ENCODE results near the gene EBNA1BP2. TPM values are rescaled to one million over a fixed set of nuclear protein-coding genes. Genes with fewer than 3 reads are reported as not detected.

The EBNA1BP2 gene
- total and polyA plus RNA-seq, 2 donors from 2014 or later, result 52.5 to 98.8 TPM

GRCh38 chr1:43165162-43165561 lies 6.9 kb downstream of the EBNA1BP2 start:
- Histone ChIP-seq H3K27ac (ENCODE audit: low read depth in 2 of 2, low read length in 2 of 2) (no peak overlapping the region), H3K9ac (ENCODE audit: low read length in 3 of 3) (no peak overlapping the region), H3K4me3 (ENCODE audit: low read length in 3 of 3) (no peak overlapping the region), H3K36me3 (ENCODE audit: control insufficient read depth in 2 of 3, insufficient read depth in 3 of 3, low read length in 3 of 3) (peaks cover 10 to 33% (median 23%) of the 10 kb centered on the region in 3 donors), H3K9me3 (ENCODE audit: control insufficient read depth in 2 of 3, insufficient read depth in 1 of 3, low read length in 3 of 3) (no peaks in the 10 kb centered on the region), H3K4me1 (ENCODE audit: control insufficient read depth in 2 of 3, insufficient read depth in 2 of 3, low read depth in 1 of 3, low read length in 3 of 3) (no peaks in the 10 kb centered on the region), H3K27me3 (ENCODE audit: control insufficient read depth, insufficient read depth, low read length) (no peaks in the 10 kb centered on the region)
- no peak for TF ChIP-seq CTCF (IDR thresholded peaks at IDR 0.05; ENCODE audit: borderline replicate concordance, extremely low read depth, insufficient read depth)
- no peak for DNase-seq
- intact Hi-C loops (cut with DNase I), result no loop called here
- no peak for FAIRE-seq

GRCh38 chr1:43156026-43156425 lies 16.1 kb downstream of the EBNA1BP2 start:
- no peak for TF ChIP-seq CTCF (IDR thresholded peaks at IDR 0.05; ENCODE audit: borderline replicate concordance, extremely low read depth, insufficient read depth)
- intact Hi-C loops (cut with DNase I), result no loop called here
- Histone ChIP-seq H3K27ac (ENCODE audit: low read depth in 2 of 2, low read length in 2 of 2) (no peak overlapping the region), H3K9ac (ENCODE audit: low read length in 3 of 3) (no peak overlapping the region), H3K36me3 (ENCODE audit: control insufficient read depth in 2 of 3, insufficient read depth in 3 of 3, low read length in 3 of 3) (no peaks in the 10 kb centered on the region), H3K4me1 (ENCODE audit: control insufficient read depth in 2 of 3, insufficient read depth in 2 of 3, low read depth in 1 of 3, low read length in 3 of 3) (no peaks in the 10 kb centered on the region), H3K9me3 (ENCODE audit: control insufficient read depth in 2 of 3, insufficient read depth in 1 of 3, low read length in 3 of 3) (no peaks in the 10 kb centered on the region), H3K4me3 (ENCODE audit: low read length in 3 of 3) (no peak overlapping the region), H3K27me3 (ENCODE audit: control insufficient read depth, insufficient read depth, low read length) (no peaks in the 10 kb centered on the region)
- no peak for FAIRE-seq
- no peak for DNase-seq

GRCh38 chr1:43153443-43153842 lies 18.6 kb downstream of the EBNA1BP2 start:
- Histone ChIP-seq H3K4me1 (ENCODE audit: control insufficient read depth in 2 of 3, insufficient read depth in 2 of 3, low read depth in 1 of 3, low read length in 3 of 3) (no peaks in the 10 kb centered on the region), H3K27me3 (ENCODE audit: control insufficient read depth, insufficient read depth, low read length) (no peaks in the 10 kb centered on the region), H3K4me3 (ENCODE audit: low read length in 3 of 3) (no peak overlapping the region), H3K36me3 (ENCODE audit: control insufficient read depth in 2 of 3, insufficient read depth in 3 of 3, low read length in 3 of 3) (no peaks in the 10 kb centered on the region), H3K9ac (ENCODE audit: low read length in 3 of 3) (no peak overlapping the region), H3K27ac (ENCODE audit: low read depth in 2 of 2, low read length in 2 of 2) (no peak overlapping the region), H3K9me3 (ENCODE audit: control insufficient read depth in 2 of 3, insufficient read depth in 1 of 3, low read length in 3 of 3) (no peaks in the 10 kb centered on the region)
- TF ChIP-seq CTCF (IDR thresholded peaks at IDR 0.05; ENCODE audit: borderline replicate concordance, extremely low read depth, insufficient read depth), result no peak
- DNase-seq (no peak), FAIRE-seq (no peak)
- intact Hi-C loops (cut with DNase I), result no loop called here

GRCh38 chr1:43152866-43153265 lies 19.2 kb downstream of the EBNA1BP2 start:
- intact Hi-C loops (cut with DNase I), result no loop called here
- H3K9me3 ChIP-seq (ENCODE audit: control insufficient read depth in 2 of 3, insufficient read depth in 1 of 3, low read length in 3 of 3), result no peaks in the 10 kb centered on the region
- H3K27me3 ChIP-seq (ENCODE audit: control insufficient read depth, insufficient read depth, low read length), result no peaks in the 10 kb centered on the region
- H3K36me3 ChIP-seq (ENCODE audit: control insufficient read depth in 2 of 3, insufficient read depth in 3 of 3, low read length in 3 of 3), result no peaks in the 10 kb centered on the region
- no peak for TF ChIP-seq CTCF (IDR thresholded peaks at IDR 0.05; ENCODE audit: borderline replicate concordance, extremely low read depth, insufficient read depth)
- peaks cover 0 to 1% (median 0%) of the 10 kb centered on the region in 3 donors for H3K4me1 ChIP-seq (ENCODE audit: control insufficient read depth in 2 of 3, insufficient read depth in 2 of 3, low read depth in 1 of 3, low read length in 3 of 3)
- H3K27ac ChIP-seq (ENCODE audit: low read depth in 2 of 2, low read length in 2 of 2), result no peak overlapping the region
- no peak overlapping the region for H3K4me3 ChIP-seq (ENCODE audit: low read length in 3 of 3)
- FAIRE-seq (no peak), DNase-seq (no peak)
- H3K9ac ChIP-seq (ENCODE audit: low read length in 3 of 3), result no peak overlapping the region

All from kidney (tissue), 14 donors.